H1 (cell line): ENCODE data around the gene SBNO1. TPM values are rescaled to one million over a fixed set of nuclear protein-coding genes. Genes with fewer than 3 reads are reported as not detected.

Experiments
- CTCF ChIA-PET: fragments of 300-600 bp; sonication (Branson Sonifier 250); formaldehyde crosslinking; loops from one replicate; lab custom pipeline; 2021; ENCODE audit not compliant: partially characterized antibody; lab: Charles Lee
- POLR2A ChIA-PET: fragments of 300-600 bp; sonication (Branson Sonifier 250); formaldehyde crosslinking; loops from one replicate; lab custom pipeline; 2021; ENCODE audit warnings: inconsistent platforms; ENCODE audit not compliant: partially characterized antibody; lab: Charles Lee
- DNase-seq, 2 experiments: peaks; one replicate each; pipeline versions ENCODE4 v3.0.0 to v3.0.0-alpha.2; 2010 to 2022; ENCODE audit warnings: low spot score in 2 of 2, low read depth in 1 of 2, mixed read lengths in 1 of 2
- FAIRE-seq: peaks from 2 replicates; lab custom pipeline; 2011; peaks lifted over from hg19 to GRCh38; lab: Jason Lieb, UNC
- H2AFZ ChIP-seq: 2 replicates; pipeline ENCODE4 v1.8.1; 2012; ENCODE audit warnings: low read length, inconsistent platforms
- H2AK5ac ChIP-seq: 2 replicates; pipeline ENCODE4 v1.6.1; 2013; ENCODE audit warnings: low read depth, low read length
- H2BK120ac ChIP-seq: replicated peaks from 2 replicates; pipeline ENCODE3; 2013; ENCODE audit warnings: low read depth, low read length, inconsistent platforms
- H2BK12ac ChIP-seq: 2 replicates; pipeline ENCODE4 v1.6.1; 2013; ENCODE audit warnings: low read depth, low read length
- H2BK15ac ChIP-seq: 2 replicates; pipeline ENCODE4 v1.6.1; 2013; ENCODE audit warnings: low read length
- H2BK20ac ChIP-seq: 2 replicates; pipeline ENCODE4 v1.6.1; 2013; ENCODE audit warnings: low read length
- H2BK5ac ChIP-seq: 2 replicates; pipeline ENCODE4 v1.6.1; 2013; ENCODE audit warnings: low read depth, low read length
- H3K14ac ChIP-seq: 2 replicates; pipeline ENCODE4 v1.6.1; 2013; ENCODE audit warnings: inconsistent platforms; ENCODE audit not compliant: insufficient read length
- H3K18ac ChIP-seq: 2 replicates; pipeline ENCODE4 v1.6.1; 2013; ENCODE audit warnings: low read length; ENCODE audit errors: extremely low read depth
- H3K23ac ChIP-seq: 2 replicates; pipeline ENCODE4 v1.6.1; 2013; ENCODE audit warnings: inconsistent platforms; ENCODE audit not compliant: insufficient read length
- H3K23me2 ChIP-seq: 2 replicates; pipeline ENCODE4 v1.6.1; 2013; ENCODE audit warnings: low read depth, low read length
- H3K27ac ChIP-seq: 2 replicates; pipeline ENCODE4 v1.6.1; 2011; ENCODE audit warnings: low read depth, low read length, inconsistent platforms
- H3K27me3 ChIP-seq, 4 experiments: replicated peaks in 1 of 4; 1 replicate in 1 of 4; 2 replicates in 3 of 4; pipeline versions ENCODE4 v1.6.1 to v1.8.1; 2011 to 2013; ENCODE audit warnings: low read length in 3 of 4, mild to moderate bottlenecking in 3 of 4, inconsistent platforms in 2 of 4, mixed read lengths in 2 of 4, moderate library complexity in 1 of 4; ENCODE audit not compliant: control insufficient read depth in 3 of 4, insufficient read depth in 3 of 4; ENCODE audit errors: extremely low read depth in 1 of 4
- H3K36me3 ChIP-seq, 4 experiments: 2 replicates each; pipeline versions ENCODE4 v1.6.1 to v1.8.1; 2011 to 2013; ENCODE audit warnings: mild to moderate bottlenecking in 4 of 4, low read length in 3 of 4, moderate library complexity in 2 of 4, control low read depth in 1 of 4, inconsistent platforms in 1 of 4; ENCODE audit not compliant: insufficient read depth in 4 of 4, control insufficient read depth in 2 of 4
- H3K4ac ChIP-seq: replicated peaks from 2 replicates; pipeline ENCODE3; 2013; ENCODE audit warnings: low read length, low read depth, mixed read lengths, inconsistent platforms; ENCODE audit not compliant: insufficient read length
- H3K4me1 ChIP-seq, 4 experiments: replicated peaks in 1 of 4; 1 replicate in 1 of 4; 2 replicates in 3 of 4; pipeline versions ENCODE4 v1.6.1 to v1.8.1; 2011 to 2013; ENCODE audit warnings: low read length in 3 of 4, inconsistent platforms in 2 of 4, mixed read lengths in 1 of 4; ENCODE audit not compliant: insufficient read depth in 4 of 4, control insufficient read depth in 3 of 4
- H3K4me2 ChIP-seq, 2 experiments: 2 replicates each; pipeline versions ENCODE4 v1.6.1 to v1.8.1; 2011 to 2013; ENCODE audit warnings: low read depth in 2 of 2, low read length in 2 of 2, control low read depth in 1 of 2, inconsistent platforms in 1 of 2, mild to moderate bottlenecking in 1 of 2; ENCODE audit not compliant: insufficient read depth in 1 of 2
- H3K4me3 ChIP-seq, 4 experiments: fragments of 200-600, 300-600 bp in 1 of 4; sonication (generic), shearing (Covaris generic), sonication (Bioruptor Twin) in 1 of 4; 2 replicates each; pipeline versions ENCODE4 v1.5.1 to v1.8.1; 2011 to 2016; ENCODE audit warnings: low read length in 4 of 4, low read depth in 3 of 4, control low read depth in 2 of 4, inconsistent platforms in 2 of 4, mild to moderate bottlenecking in 2 of 4, mixed read lengths in 1 of 4, moderate library complexity in 1 of 4; ENCODE audit not compliant: insufficient read depth in 2 of 4; ENCODE audit errors: extremely low read depth in 1 of 4
- H3K56ac ChIP-seq: replicated peaks from 2 replicates; pipeline ENCODE3; 2013; ENCODE audit warnings: low read depth, mild to moderate bottlenecking, mixed read lengths, low read length, inconsistent platforms; ENCODE audit not compliant: insufficient read length
- H3K79me1 ChIP-seq: 2 replicates; pipeline ENCODE4 v1.6.1; 2013; ENCODE audit warnings: low read depth, low read length, control low read depth
- H3K79me2 ChIP-seq, 2 experiments: 2 replicates each; pipeline versions ENCODE4 v1.6.1 to v1.8.1; 2012 to 2013; ENCODE audit warnings: low read length in 2 of 2, mild to moderate bottlenecking in 2 of 2, inconsistent platforms in 1 of 2; ENCODE audit not compliant: insufficient read depth in 2 of 2, control insufficient read depth in 1 of 2
- H3K9ac ChIP-seq, 4 experiments: replicated peaks in 1 of 4; 1 replicate in 1 of 4; 2 replicates in 3 of 4; pipeline versions ENCODE4 v1.6.1 to v1.8.1; 2011 to 2013; ENCODE audit warnings: low read depth in 3 of 4, low read length in 3 of 4, control low read depth in 2 of 4, mild to moderate bottlenecking in 2 of 4, moderate library complexity in 2 of 4, inconsistent platforms in 1 of 4; ENCODE audit errors: extremely low read depth in 1 of 4
- H3K9me3 ChIP-seq, 2 experiments: 2 replicates each; pipeline versions ENCODE4 v1.6.1 to v1.8.1; 2012 to 2013; ENCODE audit warnings: mild to moderate bottlenecking in 2 of 2, moderate library complexity in 2 of 2, control low read depth in 1 of 2, inconsistent platforms in 1 of 2, low read depth in 1 of 2, low read length in 1 of 2, mixed read lengths in 1 of 2; ENCODE audit not compliant: insufficient read depth in 2 of 2
- H4K20me1 ChIP-seq, 2 experiments: replicated peaks in 1 of 2; 2 replicates each; pipeline versions ENCODE3 to v1.8.1; 2011 to 2013; ENCODE audit warnings: inconsistent platforms in 2 of 2, low read length in 2 of 2, mild to moderate bottlenecking in 1 of 2; ENCODE audit not compliant: insufficient read depth in 2 of 2, control insufficient read depth in 1 of 2
- H4K5ac ChIP-seq: 2 replicates; pipeline ENCODE4 v1.6.1; 2013; ENCODE audit warnings: low read length, low read depth, mixed read lengths, inconsistent platforms; ENCODE audit not compliant: insufficient read length
- H4K8ac ChIP-seq: 2 replicates; pipeline ENCODE4 v1.8.0; 2013; ENCODE audit warnings: mild to moderate bottlenecking, moderate library complexity, low read length, inconsistent platforms; ENCODE audit not compliant: insufficient read depth; ENCODE audit errors: extremely low read depth
- H4K91ac ChIP-seq: replicated peaks from 2 replicates; pipeline ENCODE3; 2013; ENCODE audit warnings: low read length, mixed read lengths, inconsistent platforms; ENCODE audit not compliant: insufficient read length
- ASH2L ChIP-seq: fragments of 200-600, 300-600 bp; sonication (generic); IDR thresholded peaks from one replicate; pipeline ENCODE4 v1.7.1; 2017; ENCODE audit warnings: low read length
- CEBPB ChIP-seq: IDR thresholded peaks from 2 replicates; pipeline ENCODE4 v1.6.1; 2012; ENCODE audit warnings: low read depth, low read length
- EP300 ChIP-seq, 2 experiments: IDR thresholded peaks; 1 replicate in 1 of 2; 2 replicates in 1 of 2; pipeline ENCODE4 v1.6.1; 2011 to 2012; ENCODE audit warnings: low read depth in 2 of 2, low read length in 2 of 2, mild to moderate bottlenecking in 2 of 2, borderline replicate concordance in 1 of 2, inconsistent platforms in 1 of 2, moderate library complexity in 1 of 2
- KDM1A ChIP-seq: fragments of 200-600, 300-600 bp; sonication (generic); IDR thresholded peaks from 2 replicates; pipeline ENCODE4 v1.7.1; 2016; ENCODE audit warnings: mild to moderate bottlenecking, low read length, borderline replicate concordance
- NRF1 ChIP-seq: IDR thresholded peaks from 2 replicates; pipeline ENCODE4 v1.6.1; 2011; ENCODE audit warnings: mild to moderate bottlenecking, low read depth, low read length, improper control_type of control experiment
- RAD21 ChIP-seq, 2 experiments: IDR thresholded peaks in 1 of 2; conservative IDR thresholded peaks in 1 of 2; 2 replicates each; pipeline ENCODE4 v1.6.1; 2011; ENCODE audit warnings: low read depth in 2 of 2, low read length in 2 of 2, improper control_type of control experiment in 1 of 2, inconsistent platforms in 1 of 2, mild to moderate bottlenecking in 1 of 2, moderate library complexity in 1 of 2
- SIN3A ChIP-seq, 2 experiments: IDR thresholded peaks in 1 of 2; conservative IDR thresholded peaks in 1 of 2; 2 replicates each; pipeline ENCODE4 v1.6.1; 2011 to 2012; ENCODE audit warnings: low read length in 2 of 2, improper control_type of control experiment in 1 of 2, low read depth in 1 of 2, mild to moderate bottlenecking in 1 of 2
- SIX5 ChIP-seq: IDR thresholded peaks from 2 replicates; pipeline ENCODE4 v1.6.1; 2011; ENCODE audit warnings: mild to moderate bottlenecking, low read depth, low read length
- SUZ12 ChIP-seq: fragments of 200-600 bp; sonication (generic); IDR thresholded peaks from 2 replicates; pipeline ENCODE4 v1.6.1; 2012; ENCODE audit warnings: mild to moderate bottlenecking, inconsistent platforms, low read length, moderate library complexity, mixed read lengths
- YY1 ChIP-seq: IDR thresholded peaks from 2 replicates; pipeline ENCODE4 v1.6.1; 2011; ENCODE audit warnings: low read depth, mild to moderate bottlenecking, low read length
- WGBS, 2 experiments: shearing (Covaris generic) in 1 of 2; methylation state at CpG; one replicate each; pipeline versions ENCODE4 v1.1.6 to v1.1.7; 2013 to 2015; ENCODE audit warnings: low lambda C conversion rate in 2 of 2, mixed read lengths in 2 of 2, inconsistent platforms in 1 of 2, low coverage in 1 of 2, missing lambda C conversion rate in 1 of 2; ENCODE audit not compliant: insufficient replicate concordance in 2 of 2, insufficient coverage in 1 of 2, insufficient read length in 1 of 2; ENCODE audit errors: extremely low coverage in 1 of 2, missing lambda C conversion rate in 1 of 2; 5-methylcytosine and 5-hydroxymethylcytosine counted together
- polyA plus RNA-seq, 7 experiments: library from polyadenylated mRNA; depleted of rRNA in 3 of 7; stranded (reverse) in 5 of 7; unstranded in 2 of 7; fragments of >200 nt in 5 of 7; fragments of 200-250 nt in 2 of 7; gene quantifications; 1 replicate in 5 of 7; 2 replicates in 1 of 7; 4 replicates in 1 of 7; pipeline versions ENCODE4 v1.2.1 to v1.2.3, GENCODE V29; 2011 to 2013; ENCODE audit warnings: missing spikeins in 2 of 7, mixed read lengths in 2 of 7
- total RNA-seq: library from RNA; stranded (reverse); fragmentation: NEBNext Ultra II Directional; extraction: Animal tissue kit (Norgen Biotek cat#: 25700); gene quantifications from 2 replicates; pipeline ENCODE4 v1.2.1, GENCODE V29; 2021

SBNO1 gene
- total and polyA plus RNA-seq, 2 of the 8 experiments (the other 6 are each of a cell fraction or from before 2014, with no cell fraction given): 6.7 to 57.7 TPM

DNA sequence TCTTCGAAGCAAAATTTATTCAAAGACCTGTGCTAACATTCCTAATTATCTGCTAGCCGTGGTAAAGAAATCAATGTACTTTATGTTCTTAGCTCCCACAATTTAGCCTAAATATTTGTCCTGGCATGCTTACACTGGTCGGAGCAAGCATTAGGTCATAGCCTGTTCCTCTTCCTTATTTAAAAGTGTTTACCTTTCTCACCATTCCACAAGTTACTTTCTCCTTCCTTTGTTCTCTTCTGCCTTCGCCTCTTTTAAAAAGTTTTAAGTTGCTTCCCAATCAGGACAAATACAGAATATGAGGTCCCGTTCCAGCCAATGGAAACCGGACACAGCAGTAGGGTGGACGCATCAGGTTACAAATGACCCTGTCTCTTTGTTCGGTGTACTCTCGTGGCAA is 104.6 kb downstream of the SBNO1 start:
- no peak overlapping the region for H3K18ac ChIP-seq
- no peak overlapping the region for H2AFZ ChIP-seq
- H3K27ac ChIP-seq: no peak overlapping the region
- no peaks in the 10 kb centered on the region for H3K27me3 ChIP-seq
- H2BK12ac ChIP-seq: no peak overlapping the region
- no peaks in the 10 kb centered on the region for H3K23me2 ChIP-seq
- H3K4me1 ChIP-seq: peaks cover 0 to 7% (median 0%) of the 10 kb centered on the region in 4 experiments; a peak in 4 of 7 replicates
- no peak overlapping the region for H3K4me2 ChIP-seq
- no peak overlapping the region for H3K4ac ChIP-seq
- H4K8ac ChIP-seq: no peak overlapping the region
- POLR2A ChIA-PET: interaction anchor here (1.3 to 1.8 kb wide), 3 partner anchors 9 to 25 kb away, joined by 3 to 9 read pairs (median 7); no protein-coding TSS in a partner anchor
- H4K91ac ChIP-seq: no peak overlapping the region
- TF ChIP-seq CEBPB (no peak), KDM1A (no peak), RAD21 (IDR thresholded peaks at IDR 0.05 in 1 of 2, conservative IDR thresholded peaks at IDR 0.05 in 1 of 2; ENCODE audit: low read depth in 2 of 2, low read length in 2 of 2) (no peak), SIN3A (conservative IDR thresholded peaks at IDR 0.05 in 1 of 2, IDR thresholded peaks at IDR 0.05 in 1 of 2; ENCODE audit: low read depth in 1 of 2, low read length in 2 of 2) (no peak), ASH2L (no peak), SUZ12 (no peak), EP300 (IDR thresholded peaks at IDR 0.05; ENCODE audit: borderline replicate concordance in 1 of 2, low read depth in 2 of 2, low read length in 2 of 2) (no peak), NRF1 (no peak), SIX5 (no peak), YY1 (no peak)
- TF ChIP-seq, all 59 proteins: peak for 0
- H3K36me3 ChIP-seq: peaks cover 24 to 80% (median 49%) of the 10 kb centered on the region in 4 experiments
- peaks cover 0 to 15% of the 10 kb centered on the region in 2 experiments; a peak in 2 of 4 replicates for H3K79me2 ChIP-seq
- H3K9ac ChIP-seq: no peak overlapping the region
- H2BK5ac ChIP-seq: no peak overlapping the region
- CTCF ChIA-PET: no interaction called here
- no peak overlapping the region for H4K5ac ChIP-seq
- H3K79me1 ChIP-seq: 0 out of 2 replicates have a peak, but pooled peaks cover 3% of the 10 kb centered on the region
- H2AK5ac ChIP-seq: no peak overlapping the region
- DNase-seq: no peak
- H3K14ac ChIP-seq: no peak overlapping the region
- FAIRE-seq: no peak
- no peak overlapping the region for H3K23ac ChIP-seq
- H3K9me3 ChIP-seq: no peaks in the 10 kb centered on the region
- no peak overlapping the region for H2BK120ac ChIP-seq
- no peak overlapping the region for H2BK15ac ChIP-seq
- H3K56ac ChIP-seq: no peak overlapping the region
- peaks cover 5% of the 10 kb centered on the region in 2 experiments for H4K20me1 ChIP-seq
- no peak overlapping the region for H2BK20ac ChIP-seq
- WGBS, 2 experiments: 91% methylated on average over 9 of the region's 9 CpGs; no CpG with 5 or more reads in 1 of the 2 experiments
- no peak overlapping the region for H3K4me3 ChIP-seq
